ENCODE data around the gene CASP1.
"Not testable (repeated sequence)": the region's sequence is repeated elsewhere in the genome, so short reads cannot be mapped to it uniquely, and the experiment has no call there.

Gene CASP1

GRCh38 chr11:105034813-105035620 lies at the start of gene CASP1:
Gene CASP1, minus strand, starts transcription at chr11:105035144. Its CDS starts 31 bp downstream, at chr11:105035113.
- no peak for FAIRE-seq

- no peak for FAIRE-seq
These were observed 46.6 kb upstream of the CASP1 start for GRCh38 chr11:105081412-105082150.

- not testable (repeated sequence) for FAIRE-seq
These were observed 45.4 kb upstream of the CASP1 start for GRCh38 chr11:105080171-105080906.

- FAIRE-seq: no peak
These were observed 43.3 kb upstream of the CASP1 start for GRCh38 chr11:105078283-105078682.

- not testable (repeated sequence) for FAIRE-seq
These were observed 42.3 kb upstream of the CASP1 start for GRCh38 chr11:105077141-105077790.

- no peak for FAIRE-seq
These were observed 39.2 kb upstream of the CASP1 start for GRCh38 chr11:105074166-105074530.

- FAIRE-seq: no peak
These were observed 38.7 kb upstream of the CASP1 start for GRCh38 chr11:105073456-105074165.

GRCh38 chr11:105072080-105072479 lies 37.1 kb upstream of the CASP1 start:
- not testable (repeated sequence) for FAIRE-seq

GRCh38 chr11:105071089-105071732 lies 36.3 kb upstream of the CASP1 start:
- no peak for FAIRE-seq

- no peak for FAIRE-seq
These were observed 35.4 kb upstream of the CASP1 start for GRCh38 chr11:105070306-105070705.

GRCh38 chr11:105069749-105070148 lies 34.8 kb upstream of the CASP1 start:
- not testable (repeated sequence) for FAIRE-seq

GRCh38 chr11:105063245-105063941 lies 28.4 kb upstream of the CASP1 start:
- FAIRE-seq: not testable (repeated sequence)

GRCh38 chr11:105057432-105057831 lies 22.5 kb upstream of the CASP1 start:
- no peak for FAIRE-seq

GRCh38 chr11:105056446-105056845 lies 21.5 kb upstream of the CASP1 start:
- no peak for FAIRE-seq

GRCh38 chr11:105054723-105055493 lies 20.0 kb upstream of the CASP1 start:
- no peak for FAIRE-seq

- no peak for FAIRE-seq
These were observed 17.5 kb upstream of the CASP1 start for GRCh38 chr11:105052487-105052886.

GRCh38 chr11:105051559-105051958 lies 16.6 kb upstream of the CASP1 start:
- no peak for FAIRE-seq

- FAIRE-seq: no peak
These were observed 14.5 kb upstream of the CASP1 start for GRCh38 chr11:105049481-105049880.

GRCh38 chr11:105046898-105047579 lies 12.1 kb upstream of the CASP1 start:
- FAIRE-seq: no peak
